ENCODE results near the gene BRCA1.
A peak's percentile ranks its signal among the peaks of the same experiment; 100 is the strongest.

The BRCA1 gene

DNA sequence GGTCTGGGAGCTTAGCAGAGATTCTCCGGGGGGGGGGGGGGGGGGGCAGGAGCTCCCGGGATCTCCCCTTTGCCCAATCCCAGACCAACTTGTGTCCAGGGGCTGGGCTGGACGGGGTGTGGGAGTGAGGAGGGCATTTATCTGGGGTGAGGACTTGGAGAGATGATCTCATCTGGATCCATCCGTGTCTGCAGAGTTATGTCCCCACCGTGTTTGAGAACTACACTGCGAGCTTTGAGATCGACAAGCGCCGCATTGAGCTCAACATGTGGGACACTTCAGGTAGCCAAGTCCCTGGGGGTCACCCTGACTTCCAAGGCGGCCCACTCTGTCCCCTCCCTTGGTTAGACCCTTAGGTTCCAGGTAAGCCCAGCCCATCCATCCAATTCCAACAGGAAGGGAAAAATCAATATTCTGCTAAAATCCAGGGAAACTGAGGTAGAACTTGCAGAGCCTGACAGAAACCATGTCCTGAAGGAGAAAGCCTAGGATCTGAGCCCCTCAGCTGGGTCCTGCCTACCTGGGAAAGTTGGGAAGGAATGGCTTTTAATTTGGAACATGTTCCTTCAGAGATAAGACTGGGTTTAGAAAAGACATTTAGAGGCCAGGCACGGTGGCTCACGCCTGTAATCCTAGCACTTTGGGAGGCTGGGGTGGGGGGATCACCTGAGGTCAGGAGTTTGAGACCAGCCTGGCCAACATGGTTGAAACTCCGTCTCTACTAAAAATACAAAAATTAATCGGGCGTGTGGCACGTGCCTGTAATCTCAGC lies 99.2 kb downstream of the BRCA1 start:
- DNase-seq (ENCODE audit: low read depth in 2 of 2), result no peak
- H3K4me3 ChIP-seq (replicated peaks in 1 of 2; ENCODE audit: low read depth in 2 of 2, low read length in 2 of 2), result no peak overlapping the region
- TF ChIP-seq, protein P1, sequence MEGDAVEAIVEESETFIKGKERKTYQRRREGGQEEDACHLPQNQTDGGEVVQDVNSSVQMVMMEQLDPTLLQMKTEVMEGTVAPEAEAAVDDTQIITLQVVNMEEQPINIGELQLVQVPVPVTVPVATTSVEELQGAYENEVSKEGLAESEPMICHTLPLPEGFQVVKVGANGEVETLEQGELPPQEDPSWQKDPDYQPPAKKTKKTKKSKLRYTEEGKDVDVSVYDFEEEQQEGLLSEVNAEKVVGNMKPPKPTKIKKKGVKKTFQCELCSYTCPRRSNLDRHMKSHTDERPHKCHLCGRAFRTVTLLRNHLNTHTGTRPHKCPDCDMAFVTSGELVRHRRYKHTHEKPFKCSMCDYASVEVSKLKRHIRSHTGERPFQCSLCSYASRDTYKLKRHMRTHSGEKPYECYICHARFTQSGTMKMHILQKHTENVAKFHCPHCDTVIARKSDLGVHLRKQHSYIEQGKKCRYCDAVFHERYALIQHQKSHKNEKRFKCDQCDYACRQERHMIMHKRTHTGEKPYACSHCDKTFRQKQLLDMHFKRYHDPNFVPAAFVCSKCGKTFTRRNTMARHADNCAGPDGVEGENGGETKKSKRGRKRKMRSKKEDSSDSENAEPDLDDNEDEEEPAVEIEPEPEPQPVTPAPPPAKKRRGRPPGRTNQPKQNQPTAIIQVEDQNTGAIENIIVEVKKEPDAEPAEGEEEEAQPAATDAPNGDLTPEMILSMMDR (IDR thresholded peaks at IDR 0.05; ENCODE audit: low read depth, low read length), result no peak

DNA sequence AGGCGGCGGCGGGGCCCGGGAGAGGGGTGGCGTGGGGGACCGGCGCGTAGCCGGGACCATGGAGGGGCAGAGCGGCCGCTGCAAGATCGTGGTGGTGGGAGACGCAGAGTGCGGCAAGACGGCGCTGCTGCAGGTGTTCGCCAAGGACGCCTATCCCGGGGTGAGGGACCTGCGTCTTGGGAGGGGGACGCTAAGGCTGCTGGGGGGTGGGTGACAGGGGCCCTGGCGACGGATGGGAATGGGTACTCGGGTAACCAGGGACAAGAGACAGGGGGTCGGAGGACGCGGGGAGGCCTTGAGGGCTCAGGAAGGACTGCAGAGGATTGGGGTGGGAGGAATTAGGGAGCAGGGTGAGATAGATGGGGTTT lies 99.9 kb downstream of the BRCA1 start:
- H3K4me3 ChIP-seq (replicated peaks in 1 of 2; ENCODE audit: low read depth in 2 of 2, low read length in 2 of 2), result peak overlapping the region; percentile 38 to 46
- TF ChIP-seq, protein P1 (IDR thresholded peaks at IDR 0.05; ENCODE audit: low read depth, low read length), result no peak
- DNase-seq (ENCODE audit: low read depth in 2 of 2), result no peak

DNA sequence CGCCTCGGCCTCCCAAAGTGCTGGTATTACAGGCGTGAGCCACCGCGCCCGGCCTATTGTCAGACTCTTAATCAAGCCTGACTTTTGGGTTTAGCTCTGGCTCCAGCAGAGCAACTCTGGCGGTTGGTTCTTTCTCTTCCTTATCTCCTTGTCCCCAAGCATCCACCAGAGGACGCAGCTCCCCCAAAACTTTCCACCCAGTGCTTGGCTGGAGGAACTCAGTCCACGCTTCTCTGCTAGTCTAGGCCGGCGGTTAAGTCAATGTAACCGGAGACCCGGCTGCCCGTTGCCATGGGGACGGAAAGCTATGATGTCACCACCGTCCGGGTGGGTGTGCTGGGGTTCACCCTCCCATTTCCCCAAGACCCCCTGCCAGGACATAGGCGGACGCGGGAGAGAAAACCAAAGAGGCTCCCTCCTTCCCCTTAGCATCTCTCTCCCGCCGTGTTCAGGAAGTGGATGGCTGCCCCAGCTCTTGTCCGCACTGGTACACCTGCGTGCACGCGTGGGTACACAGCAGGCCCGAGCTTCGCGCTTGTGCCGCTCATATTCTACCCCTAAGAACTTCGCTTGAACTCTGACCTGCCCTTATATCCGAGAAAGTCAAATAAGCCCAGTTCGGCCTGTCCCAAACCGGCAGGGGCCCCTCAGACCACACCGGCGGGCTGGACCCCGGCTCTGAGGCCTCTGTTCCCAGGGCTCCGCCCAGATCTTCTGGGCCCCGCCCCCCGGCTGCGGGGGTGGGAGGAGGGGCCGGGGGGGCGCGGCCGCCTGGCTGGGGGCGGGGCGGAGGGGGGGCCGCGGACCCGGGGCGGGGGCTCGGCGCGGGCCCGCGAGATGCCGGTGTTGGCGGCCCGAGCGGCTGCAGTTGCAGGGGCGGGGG lies 100.5 kb downstream of the BRCA1 start, which contains the start of gene RND2:
TSS of gene RND2 (plus strand) at position 825 of the 883 bp plus-strand sequence. CDS start 117 bp downstream, outside the sequence.
- peak; percentile 96 for DNase-seq (ENCODE audit: low read depth in 2 of 2)
- peak within 1 kb of the TSS; percentile 55 to 61 for H3K4me3 ChIP-seq (replicated peaks in 1 of 2; ENCODE audit: low read depth in 2 of 2, low read length in 2 of 2)
- TF ChIP-seq, protein P1 (IDR thresholded peaks at IDR 0.05; ENCODE audit: low read depth, low read length), result peak; percentile 88

DNA sequence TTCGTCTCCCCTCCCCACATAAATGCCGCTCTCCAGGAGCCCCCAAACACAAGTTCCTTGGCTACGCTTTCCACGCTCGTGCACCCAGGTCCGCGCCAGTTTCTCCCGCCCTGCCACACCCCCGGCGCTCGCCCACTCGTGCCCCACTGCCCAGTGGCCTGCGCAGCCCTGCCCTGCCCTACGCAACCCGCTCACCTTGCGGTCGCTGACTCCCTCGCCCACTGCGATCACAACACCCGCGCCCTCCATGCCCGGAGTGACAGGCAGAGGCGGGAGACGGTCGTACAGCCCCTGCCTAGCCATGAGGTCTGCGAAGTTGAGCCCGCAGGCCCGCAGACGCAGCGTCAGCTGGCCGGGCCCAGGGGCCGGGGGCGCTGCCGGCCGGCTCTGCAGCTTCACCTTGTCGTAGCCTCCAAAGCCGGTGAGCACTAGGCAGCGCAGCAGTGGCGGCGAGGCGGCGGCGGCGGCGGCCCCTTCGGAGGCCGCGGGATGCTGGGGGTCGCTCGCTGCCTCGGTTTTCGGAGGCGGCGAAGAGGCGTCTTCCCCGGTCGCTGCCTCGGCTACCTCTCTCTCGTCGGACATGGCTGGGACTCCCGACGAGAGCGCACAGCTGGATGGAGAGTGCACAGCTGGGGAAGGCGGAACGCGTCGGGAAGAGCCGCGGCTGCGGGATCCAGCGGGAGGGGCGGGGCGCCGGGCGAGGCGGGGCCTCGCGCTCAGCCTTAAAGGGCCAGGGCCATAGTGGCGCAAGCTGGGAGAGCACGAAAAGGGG lies 103.2 kb downstream of the BRCA1 start, which contains the start of gene VAT1:
TSS of gene VAT1 (minus strand) at position 645 of the 772 bp plus-strand sequence. CDS start at position 582, 63 bp downstream.
- H3K4me3 ChIP-seq (replicated peaks in 1 of 2; ENCODE audit: low read depth in 2 of 2, low read length in 2 of 2), result peak within 1 kb of the TSS; percentile 99 to 100
- DNase-seq (ENCODE audit: low read depth in 2 of 2), result peak; percentile 76 to 80
- TF ChIP-seq, protein P1 (IDR thresholded peaks at IDR 0.05; ENCODE audit: low read depth, low read length), result no peak

DNA sequence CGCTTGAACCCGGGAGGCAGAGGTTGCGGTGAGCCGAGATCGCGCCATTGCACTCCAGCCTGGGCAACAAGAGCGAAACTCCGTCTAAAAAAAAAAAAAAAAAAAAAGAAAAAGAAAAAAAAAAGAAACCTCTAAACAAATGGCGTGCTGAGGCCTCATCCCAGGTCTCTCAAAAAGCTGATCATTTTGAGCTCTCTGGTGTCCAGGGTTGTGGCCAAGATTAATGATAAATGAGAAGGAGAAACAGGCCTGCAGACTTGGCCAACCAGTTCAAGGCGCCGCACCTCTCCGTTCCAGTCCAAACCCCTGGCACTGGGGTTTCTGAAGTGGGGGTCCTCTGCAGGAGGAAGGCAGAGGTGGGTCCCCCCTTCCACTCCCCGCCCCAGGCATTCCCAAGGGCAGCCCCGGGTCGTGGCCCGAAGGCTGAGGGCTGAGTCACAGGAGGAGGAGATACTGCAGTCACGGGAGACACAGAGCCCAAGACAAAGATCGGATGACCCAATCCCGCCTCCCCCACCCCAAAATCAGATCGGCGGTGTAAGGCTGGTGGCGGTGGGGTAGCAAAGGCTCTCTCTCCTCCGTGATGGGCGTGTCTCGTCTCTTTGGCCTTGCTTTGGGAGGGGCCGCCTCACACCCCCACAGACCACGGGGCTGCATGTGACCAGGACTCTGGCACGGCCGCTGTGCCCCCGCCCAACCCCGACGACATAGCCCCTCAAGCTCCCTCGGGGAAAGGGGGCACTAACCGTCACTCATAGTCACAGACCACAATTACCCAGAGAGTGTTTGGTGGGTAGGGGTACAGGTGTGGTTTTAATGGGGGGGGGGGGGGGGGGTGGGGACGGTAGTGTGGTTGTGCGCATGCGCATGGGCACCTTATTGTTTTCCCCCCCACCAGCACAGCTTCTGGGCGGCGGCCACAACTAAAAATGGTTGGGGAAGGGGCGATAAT lies 104.1 kb downstream of the BRCA1 start:
- TF ChIP-seq, protein P1 (IDR thresholded peaks at IDR 0.05; ENCODE audit: low read depth, low read length), result no peak
- peak overlapping the region; percentile 99 to 100 for H3K4me3 ChIP-seq (replicated peaks in 1 of 2; ENCODE audit: low read depth in 2 of 2, low read length in 2 of 2)
- DNase-seq (ENCODE audit: low read depth in 2 of 2), result peak; percentile 76
